8988T (cell line): ENCODE data around the gene ACKR2.

ENCODE experiments used
- DNase-seq: peaks from one replicate; pipeline ENCODE4 v3.0.0; 2011

Gene ACKR2, protein sequence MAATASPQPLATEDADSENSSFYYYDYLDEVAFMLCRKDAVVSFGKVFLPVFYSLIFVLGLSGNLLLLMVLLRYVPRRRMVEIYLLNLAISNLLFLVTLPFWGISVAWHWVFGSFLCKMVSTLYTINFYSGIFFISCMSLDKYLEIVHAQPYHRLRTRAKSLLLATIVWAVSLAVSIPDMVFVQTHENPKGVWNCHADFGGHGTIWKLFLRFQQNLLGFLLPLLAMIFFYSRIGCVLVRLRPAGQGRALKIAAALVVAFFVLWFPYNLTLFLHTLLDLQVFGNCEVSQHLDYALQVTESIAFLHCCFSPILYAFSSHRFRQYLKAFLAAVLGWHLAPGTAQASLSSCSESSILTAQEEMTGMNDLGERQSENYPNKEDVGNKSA

DNA sequence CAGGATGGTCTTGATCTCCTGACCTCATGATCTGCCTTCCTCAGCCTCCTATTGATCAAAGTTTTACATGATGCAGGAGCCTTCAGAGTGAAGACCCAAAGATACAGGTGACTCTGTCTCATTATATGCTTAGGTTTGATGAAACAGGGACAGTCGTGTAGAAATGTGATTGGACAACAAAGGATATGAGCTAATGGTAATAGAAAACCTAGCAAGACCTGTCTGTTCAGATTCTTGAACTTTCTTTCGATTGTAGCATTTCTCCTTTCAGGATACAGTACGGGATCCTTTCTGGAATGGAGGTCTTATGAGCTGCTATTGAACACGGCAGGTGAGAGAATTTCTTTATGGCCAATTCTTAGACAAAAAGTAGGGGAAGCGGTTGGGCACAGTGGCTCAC is at the start of gene ACKR2:
Gene ACKR2, plus strand, starts transcription at position 244 of the 400 bp plus-strand sequence. CDS start 55,058 bp downstream, outside the sequence.
- no peak for DNase-seq

DNA sequence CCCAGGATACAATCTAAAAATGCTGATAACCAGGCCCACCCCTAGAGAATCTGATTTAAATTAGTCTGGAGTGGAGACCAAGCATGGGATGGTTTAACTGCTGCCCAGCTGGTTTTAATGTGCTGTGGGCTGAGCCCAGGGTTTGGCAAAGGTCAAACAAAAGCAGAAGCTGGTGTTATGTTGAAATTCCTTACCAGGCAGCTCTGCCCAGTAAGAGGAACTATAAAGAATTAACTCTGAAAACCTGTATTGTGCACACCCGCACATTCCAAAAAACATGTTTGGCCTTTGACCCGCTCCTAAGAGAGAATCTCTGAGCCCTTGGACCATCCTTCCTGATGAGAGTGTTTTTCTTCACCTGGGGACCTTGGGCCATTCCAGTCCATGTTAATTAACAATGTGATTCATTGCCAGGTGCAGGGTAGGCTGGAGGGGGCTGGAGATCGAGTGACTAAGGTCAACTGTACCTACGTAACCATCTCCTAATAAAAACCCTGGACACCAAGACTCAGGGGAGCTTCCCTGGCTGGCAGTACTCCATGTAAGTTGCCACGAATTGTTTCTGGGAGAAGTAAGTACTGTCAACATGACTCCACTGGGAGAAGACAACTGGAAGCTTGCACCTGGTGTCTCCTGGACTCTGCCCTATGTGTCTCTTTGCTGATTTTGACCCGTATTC is 47.1 kb upstream of the ACKR2 start:
- DNase-seq, result no peak

DNA sequence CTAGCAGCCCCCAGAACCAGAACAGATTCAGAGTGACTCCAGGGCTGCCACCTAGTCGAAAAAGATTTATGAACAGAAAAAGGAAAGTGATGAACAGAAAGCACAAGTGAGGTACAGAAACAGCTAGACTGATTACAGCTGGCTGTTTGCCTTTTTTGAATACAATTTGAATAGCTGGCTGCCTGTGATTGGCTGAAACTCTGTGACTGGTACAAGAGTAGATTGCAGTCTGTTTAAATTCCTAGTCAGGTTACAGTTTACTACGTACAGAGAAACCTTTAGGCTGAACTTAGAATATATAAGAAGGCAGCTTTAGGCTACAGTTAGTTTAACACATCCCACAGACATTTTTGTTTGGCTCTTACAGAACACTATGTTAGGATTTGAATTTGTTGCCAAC is 46.2 kb upstream of the ACKR2 start:
- no peak for DNase-seq

DNA sequence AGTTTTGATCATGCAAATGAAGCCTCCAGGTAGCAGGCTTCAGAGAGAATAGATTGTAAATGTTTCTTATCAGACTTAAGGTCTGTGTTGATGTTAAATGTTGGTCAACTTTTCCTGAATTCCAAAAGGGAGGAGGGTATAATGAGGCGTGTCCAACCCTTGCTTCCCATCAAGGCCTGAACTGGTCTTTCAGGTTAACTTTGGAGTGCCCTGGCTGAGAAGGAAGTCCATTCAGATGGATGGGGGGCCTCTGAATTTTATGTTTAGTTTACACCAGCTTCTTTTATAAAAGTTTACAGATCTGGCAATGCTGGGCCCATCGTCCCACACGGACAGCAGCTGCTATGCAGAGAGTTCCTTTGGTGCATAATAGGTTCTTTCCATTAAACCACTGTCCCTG is 45.1 kb upstream of the ACKR2 start:
- DNase-seq, result no peak

DNA sequence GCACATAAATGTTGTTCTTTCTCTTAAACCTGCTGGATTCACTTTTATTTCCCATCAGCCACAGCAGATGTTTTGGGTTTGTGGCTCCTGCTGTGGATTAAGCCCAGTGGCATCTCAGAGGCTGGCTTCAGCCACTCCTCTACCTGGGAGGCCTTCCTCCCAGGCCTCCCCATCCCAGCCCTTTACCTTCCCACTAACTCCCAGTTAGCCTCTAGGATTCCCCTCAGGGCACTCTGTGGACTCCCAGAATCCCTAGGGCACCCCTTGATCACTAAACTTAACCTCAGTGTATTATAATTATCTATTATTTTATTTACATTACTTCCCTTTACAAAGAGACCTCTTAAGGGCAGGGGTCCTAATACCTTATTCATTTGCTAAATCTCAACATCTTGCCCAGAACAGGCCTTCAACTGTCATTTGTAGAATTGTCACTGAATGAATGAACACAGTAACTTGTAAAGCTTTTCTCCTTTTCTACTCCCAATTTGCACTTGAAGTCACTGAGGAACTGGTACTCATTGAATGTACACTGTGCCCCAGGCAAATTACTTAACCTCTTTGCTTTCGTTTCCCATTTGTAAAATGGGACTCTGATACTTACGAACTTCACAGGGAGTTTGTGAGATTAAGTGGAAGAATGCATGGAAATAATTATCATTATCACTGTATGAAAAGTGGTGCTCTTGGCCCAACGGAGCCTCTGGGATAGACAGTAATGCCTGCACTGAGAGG is 44.5 kb upstream of the ACKR2 start:
- no peak for DNase-seq

DNA sequence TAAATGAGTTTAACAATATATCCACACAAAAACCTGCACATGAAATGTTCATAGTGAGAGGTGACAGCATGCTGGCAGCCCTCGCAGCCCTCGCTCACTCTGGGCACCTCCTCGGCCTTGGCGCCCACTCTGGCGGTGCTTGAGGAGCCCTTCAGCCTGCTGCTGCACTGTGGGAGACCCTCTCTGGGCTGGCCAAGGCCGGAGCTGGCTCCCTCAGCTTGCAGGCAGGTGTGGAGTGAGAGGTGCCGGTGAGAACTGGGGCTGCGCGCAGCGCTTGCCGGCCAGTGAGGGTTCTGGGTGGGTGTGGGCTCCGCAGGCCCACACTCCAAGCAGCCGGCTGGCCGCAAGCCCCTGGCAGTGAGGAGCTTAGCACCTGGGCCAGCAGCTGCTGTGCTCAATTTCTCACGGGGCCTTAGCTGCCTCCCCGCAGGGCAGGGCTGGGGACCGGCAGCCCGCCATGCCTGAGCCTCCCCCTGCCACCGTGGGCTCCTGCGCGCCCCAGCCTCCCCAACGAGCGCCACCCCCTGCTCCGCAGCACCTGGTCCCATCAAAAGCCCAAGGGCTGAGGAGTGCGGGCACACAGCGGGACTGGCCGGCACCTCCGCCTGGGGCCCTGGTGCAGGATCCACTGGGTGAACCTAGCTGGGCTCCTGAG is 39.6 kb upstream of the ACKR2 start:
- DNase-seq, result no peak

DNA sequence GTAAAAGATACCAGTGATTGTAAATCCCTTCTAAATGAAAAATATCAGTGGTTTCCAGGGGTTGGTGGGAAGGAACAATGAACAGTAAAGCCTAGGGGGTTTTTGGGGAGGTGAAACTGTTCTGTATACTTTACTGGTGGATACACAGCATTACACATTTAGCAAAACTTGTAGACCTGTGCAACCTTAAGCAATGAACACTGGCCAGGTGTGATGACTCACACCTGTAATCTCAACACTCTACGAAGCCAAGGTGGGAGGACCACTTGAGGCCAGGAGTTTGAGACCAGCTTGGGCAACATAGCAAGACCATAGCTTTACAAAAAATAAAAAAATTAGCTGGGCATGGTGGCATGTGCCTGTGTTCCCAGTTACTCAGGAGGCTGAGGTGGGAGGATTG is 38.0 kb upstream of the ACKR2 start:
- no peak for DNase-seq

DNA sequence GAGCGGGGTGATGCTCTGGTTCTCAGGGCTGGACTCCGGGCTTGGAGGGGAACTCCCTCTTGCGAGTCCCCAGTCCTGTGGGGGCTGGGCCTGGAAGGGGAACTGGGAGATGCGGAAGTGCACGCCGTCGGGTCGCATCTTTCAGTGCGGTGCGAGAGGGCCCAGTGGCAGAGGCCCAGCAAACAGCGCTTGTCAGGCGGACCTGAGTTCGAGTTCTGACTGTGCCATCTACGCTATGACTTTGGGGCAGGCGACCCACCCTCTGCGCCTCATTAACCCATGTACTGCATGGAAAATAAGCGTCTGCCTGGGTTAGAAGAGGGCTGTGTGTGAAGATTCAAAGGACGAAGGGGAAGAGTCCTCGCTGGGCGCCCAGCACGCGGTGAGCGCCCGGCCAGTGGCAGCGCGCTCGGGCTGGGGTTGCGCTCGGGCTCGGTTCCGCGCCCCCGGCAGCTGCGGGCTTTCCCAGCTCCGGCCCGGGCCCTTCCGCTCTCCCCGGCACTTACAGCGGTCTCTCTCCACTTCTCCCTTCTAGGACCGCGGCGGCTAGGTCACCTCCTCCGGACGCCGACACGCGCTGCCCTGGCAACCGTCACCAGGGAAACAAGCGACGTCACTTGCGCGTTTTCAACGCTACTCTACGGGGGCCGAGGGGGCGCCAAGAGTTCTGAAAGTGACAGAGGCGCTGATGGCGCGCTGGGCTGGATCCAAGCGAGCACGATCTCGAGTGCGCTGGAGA is 36.4 kb upstream of the ACKR2 start, which contains the start of gene CCDC13:
Gene CCDC13, minus strand, starts transcription at position 584 of the 739 bp plus-strand sequence. CDS start 14,908 bp downstream, outside the sequence.
- peak; percentile 94 for DNase-seq

DNA sequence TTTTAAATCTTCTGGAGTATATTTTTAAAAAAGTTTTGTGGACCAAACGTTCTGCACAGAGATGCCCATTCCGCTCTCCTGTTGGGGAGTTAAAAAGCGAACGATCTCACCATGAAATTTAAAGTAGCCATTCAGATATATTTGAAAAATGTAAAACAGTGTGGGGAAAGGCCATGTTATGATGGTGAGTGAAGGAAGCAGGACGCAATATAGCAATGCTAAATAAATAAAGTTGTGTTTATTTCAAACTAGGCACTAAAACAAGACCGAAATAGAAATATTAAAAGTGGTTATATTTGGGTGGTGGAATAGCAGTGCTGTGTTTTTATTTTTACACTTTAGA is 35.9 kb upstream of the ACKR2 start:
- DNase-seq, result no peak

DNA sequence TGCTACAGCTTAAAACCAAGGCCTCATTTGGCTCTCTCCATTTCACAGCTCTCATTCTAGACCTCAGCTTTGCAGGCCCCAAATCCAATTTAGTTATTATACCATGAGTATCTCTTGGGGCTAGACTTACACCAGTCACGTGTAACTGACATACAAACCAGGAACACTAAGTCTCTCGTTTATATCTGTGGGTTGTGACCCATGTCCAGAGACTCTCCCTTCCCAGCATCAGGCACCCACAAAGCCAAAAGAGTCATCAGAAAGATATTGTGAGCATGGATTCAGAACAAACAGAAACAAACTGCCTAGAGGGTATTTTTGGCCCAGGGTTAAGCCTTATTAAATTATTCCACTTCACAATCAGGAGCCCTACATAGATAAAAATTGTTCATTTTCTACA is 30.6 kb upstream of the ACKR2 start:
- DNase-seq, result no peak

DNA sequence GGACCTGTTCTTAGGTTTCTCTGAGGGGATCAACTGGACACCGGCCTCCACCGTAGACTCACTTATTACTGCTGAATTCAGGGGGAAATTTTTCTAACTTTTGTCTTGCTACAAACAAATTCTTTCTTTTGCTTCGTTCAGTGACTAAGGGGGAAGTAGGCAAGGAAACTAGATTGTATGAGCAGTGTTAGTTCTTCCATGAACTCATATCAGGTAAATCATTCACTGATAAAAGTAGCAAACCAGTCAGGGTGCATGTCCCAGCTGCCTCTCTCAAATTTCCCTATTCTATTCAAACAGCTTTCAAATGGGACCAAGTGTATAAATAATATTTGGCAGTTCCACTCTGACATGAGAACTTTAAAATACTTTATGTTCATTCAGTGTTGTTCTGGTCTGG is 28.8 kb upstream of the ACKR2 start:
- DNase-seq, result no peak

DNA sequence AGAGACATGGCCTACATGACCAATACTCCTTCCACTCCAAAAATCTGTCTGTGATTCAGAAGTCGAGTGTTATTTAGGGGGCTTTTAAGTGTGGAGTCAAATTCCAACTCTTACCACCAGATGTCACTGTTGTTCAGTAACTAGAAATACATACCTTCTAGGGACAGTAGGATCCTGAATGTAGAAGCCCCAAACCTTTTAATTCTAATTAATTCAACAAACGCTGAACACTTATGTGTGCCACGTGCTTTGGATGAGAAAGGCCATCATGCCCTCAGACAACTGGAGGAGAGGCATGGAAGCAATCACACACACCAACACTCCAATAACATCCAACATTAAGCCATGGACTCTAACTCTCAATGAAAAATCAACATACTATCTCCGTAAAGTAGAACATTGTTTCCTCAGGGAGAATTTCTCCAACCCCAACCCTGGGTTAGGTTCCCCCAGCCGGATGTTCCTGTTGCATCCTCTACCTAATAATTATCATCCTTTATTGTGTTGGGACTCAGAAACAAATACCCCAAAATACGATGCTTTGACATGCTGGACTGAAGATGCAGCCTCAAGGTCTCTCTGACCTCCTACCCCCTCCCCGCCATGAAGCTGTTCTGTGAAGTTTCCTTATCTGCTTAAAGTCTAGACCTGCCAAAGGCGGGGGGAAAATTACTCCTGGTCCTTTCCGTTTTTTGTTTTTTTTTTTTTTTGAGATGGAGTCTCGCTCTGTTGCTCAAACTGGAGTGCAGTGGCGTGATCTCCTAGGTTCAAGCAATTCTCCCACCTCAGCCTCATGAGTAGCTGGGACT is 28.1 kb upstream of the ACKR2 start:
- peak; percentile 47 for DNase-seq

DNA sequence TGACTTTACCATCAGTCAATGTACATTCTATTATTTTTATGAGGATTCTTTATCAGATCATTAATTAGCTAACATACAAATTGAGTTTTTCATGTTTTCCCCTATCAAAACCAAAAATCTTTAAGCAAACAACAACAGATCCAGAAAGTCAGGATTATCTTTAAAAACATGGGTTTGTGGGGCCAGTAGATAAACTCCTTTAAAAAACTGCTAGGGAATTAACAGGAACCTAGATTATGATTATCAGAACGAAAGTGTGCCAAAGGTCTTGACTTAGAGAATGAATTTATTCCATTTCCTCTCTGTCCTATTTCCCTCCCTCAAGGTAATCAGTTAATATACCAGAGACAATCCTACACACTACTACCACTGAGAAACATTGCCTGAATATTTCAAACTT is 23.0 kb upstream of the ACKR2 start:
- DNase-seq, result no peak

DNA sequence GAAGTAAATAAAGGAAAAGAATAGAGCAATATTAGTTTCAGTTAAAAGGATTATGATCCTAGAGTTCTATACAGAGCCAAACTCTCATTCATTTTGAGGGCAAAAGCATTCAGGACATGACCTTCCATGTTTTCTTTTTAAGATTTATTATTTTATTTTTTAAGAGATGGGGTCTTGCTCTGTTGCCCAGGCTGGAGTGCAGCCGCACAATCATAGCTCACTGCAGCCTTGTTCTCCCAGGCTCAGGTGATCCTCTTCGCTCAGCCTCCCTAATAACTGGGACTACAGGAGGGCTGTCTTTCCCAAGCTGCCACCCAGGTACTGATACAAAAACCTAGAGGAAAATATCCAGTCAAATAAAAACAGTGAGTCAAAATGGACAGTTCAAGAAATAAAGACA is 22.6 kb upstream of the ACKR2 start:
- no peak for DNase-seq

DNA sequence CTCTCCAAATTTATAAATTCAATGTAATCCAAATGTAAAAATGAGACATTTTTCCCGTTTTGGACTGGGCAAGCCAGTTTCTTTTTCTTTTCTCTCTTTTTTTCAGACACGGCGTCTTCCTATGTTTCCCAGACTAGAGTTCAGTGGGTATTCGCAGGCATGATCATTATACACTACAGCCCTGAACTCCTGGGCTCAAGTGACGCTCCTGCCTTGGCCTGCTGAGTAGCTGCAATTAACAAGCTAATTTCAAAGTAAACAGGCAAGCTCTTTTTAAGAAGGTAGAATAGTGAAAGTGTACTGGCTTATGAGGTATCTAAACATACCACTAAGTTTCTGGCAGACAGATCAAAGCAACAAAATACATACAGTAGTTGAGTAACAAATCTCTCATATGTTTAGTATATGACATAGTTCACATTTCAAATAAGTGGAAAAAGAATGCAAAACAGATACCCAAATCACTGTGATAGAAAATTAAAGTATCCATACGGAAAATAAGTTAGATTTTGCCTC is 18.5 kb upstream of the ACKR2 start:
- DNase-seq, result no peak

DNA sequence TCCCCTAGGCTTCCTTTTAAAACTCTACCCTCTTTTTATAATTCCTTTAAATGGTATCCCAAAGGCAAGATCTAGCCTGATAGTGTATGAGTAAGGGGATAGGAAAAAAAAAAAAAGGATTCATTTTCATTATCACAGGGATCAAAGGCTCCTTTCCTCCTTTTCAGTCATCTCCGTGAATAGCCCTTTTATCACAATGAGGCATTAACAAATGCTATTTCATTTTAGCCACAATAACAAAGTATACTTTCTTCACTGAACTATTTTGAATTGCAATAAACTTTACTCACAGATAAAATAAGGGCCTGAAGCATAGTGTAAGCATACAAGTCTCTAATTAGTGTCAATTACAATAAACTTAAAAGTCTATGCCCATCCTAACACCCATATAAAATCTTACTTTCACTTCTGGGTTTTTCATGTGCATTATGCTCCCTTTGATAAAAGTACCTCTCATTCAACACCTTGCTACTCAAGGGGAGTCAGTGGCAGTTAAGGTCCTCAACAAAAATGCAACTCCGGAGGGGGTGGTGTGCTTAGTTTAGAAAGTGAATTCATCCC is 13.5 kb upstream of the ACKR2 start:
- no peak for DNase-seq

DNA sequence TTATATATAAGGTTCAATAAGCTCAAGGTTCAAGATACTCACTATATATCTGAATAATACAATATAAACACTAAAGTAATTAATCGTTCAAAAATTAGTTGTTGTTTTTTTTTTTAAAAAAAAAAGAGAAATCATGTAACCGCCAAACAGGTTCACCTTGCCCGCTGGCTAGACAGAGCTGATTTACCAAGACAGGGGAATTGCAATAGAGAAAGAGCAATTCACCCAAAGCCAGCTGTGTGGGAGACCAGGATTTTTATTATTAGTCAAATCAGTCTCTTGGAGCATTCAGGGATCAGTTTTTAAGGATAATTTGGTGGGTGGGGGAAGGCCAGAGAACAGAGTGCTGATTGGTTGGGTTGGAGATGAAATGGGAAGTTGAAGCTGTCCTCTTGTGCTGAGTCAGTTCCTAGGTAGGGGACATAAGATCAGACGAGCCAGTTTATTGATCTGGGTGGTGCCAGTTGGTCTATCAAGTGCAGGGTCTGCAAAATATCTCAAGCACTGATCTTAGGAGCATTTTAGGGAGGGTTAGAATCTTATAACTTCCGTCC is 12.8 kb upstream of the ACKR2 start:
- DNase-seq, result no peak

DNA sequence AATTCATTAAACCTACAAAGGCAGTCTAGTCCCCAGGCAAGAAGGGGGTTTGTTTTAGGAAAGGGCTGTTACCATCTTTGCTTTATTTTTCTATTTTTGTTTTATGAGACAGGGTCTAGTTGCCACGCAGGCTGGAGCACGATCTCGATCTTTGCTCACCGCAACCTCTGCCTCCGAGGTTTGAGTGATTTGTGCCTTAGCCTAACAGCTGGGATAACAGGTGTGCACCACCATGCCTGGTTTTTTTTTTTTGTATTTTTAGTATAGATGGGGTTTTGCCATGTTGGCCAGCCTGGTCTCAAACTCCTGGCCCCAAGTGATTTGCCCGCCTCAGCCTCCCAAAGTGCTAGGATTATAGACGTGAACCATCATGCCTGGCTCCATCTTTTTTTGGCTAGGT is 9.9 kb upstream of the ACKR2 start:
- DNase-seq, result no peak

DNA sequence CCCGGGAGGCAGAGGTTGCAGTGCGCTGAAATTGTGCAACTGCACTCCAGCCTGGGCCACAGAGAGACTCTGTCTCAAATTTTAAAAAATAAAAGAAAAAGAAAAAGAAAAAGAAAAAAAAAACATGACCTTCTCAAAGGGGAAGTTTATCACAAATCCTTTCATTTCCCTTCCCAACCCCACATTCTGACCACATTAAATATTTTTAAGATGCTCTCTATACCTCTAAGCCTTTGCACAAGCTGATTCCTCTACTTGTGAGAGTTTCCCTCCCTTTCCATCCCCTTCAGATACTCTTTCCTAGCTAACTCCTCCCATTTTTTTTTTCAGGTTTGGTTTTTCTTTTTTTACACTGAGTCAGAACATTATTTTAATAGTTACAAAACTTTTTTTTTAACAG is 9.0 kb upstream of the ACKR2 start:
- DNase-seq, result no peak

DNA sequence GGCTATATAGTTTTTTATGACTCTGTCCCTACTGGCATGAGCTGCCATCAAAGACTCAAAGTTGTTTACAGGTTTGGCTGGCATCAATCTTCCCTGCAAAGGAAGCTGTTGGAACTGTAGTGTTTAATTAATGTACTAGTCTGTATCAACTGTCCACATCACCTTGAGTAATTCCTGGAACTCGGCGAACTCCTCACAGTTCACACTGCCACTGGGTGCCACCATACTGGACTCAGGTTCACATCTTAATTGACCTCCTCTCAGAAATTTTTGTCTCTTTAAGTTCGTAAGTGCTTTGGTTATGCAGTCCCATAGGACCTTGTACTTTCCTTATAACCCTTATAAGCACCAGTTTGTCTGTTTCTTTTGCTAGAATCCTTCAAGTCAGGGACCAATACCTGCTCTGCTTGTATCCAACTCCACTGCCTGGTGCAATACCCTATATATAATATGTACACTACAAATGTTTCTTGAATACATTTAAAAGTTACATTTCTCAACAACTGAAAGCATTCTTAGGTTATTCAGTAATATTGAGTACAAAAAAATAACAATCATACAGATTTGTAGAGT is 8.1 kb upstream of the ACKR2 start:
- DNase-seq, result no peak
